Muscle of leg (tissue), 11 donors: Measurements from ENCODE around the gene PPOX. TPM values are rescaled to one million over a fixed set of nuclear protein-coding genes. Genes with fewer than 3 reads are reported as not detected.

Source experiments
- DNase-seq: peaks from one replicate; pipeline ENCODE4 v3.0.0; 2013
- H3K27ac ChIP-seq: one replicate; pipeline ENCODE4 v1.5.1; 2013; ENCODE audit warnings: mild to moderate bottlenecking, low read length, control low read depth
- H3K27me3 ChIP-seq: one replicate; pipeline ENCODE4 v1.6.1; 2013; ENCODE audit warnings: low read length; ENCODE audit not compliant: control insufficient read depth, insufficient read depth
- H3K36me3 ChIP-seq: one replicate; pipeline ENCODE4 v1.6.1; 2013; ENCODE audit warnings: low read length; ENCODE audit not compliant: control insufficient read depth, insufficient read depth
- H3K4me1 ChIP-seq: one replicate; pipeline ENCODE4 v1.6.1; 2013; ENCODE audit warnings: low read length; ENCODE audit not compliant: control insufficient read depth, insufficient read depth
- H3K4me3 ChIP-seq: one replicate; pipeline ENCODE4 v1.5.1; 2013; ENCODE audit warnings: low read length, control low read depth
- H3K9me3 ChIP-seq: replicated peaks from 2 replicates; pipeline ENCODE4 v1.6.1; 2013; ENCODE audit warnings: low read depth, low read length; ENCODE audit not compliant: control insufficient read depth
- WGBS: methylation state at CpG from one replicate; pipeline ENCODE4 v1.1.5; 2013; ENCODE audit warnings: missing lambda C conversion rate; ENCODE audit not compliant: insufficient coverage; 5-methylcytosine and 5-hydroxymethylcytosine counted together
- polyA plus RNA-seq, 8 donors: library from polyadenylated mRNA; unstranded; fragments of 120-200 nt; gene quantifications; one replicate each; pipeline versions ENCODE4 v1.2.1 to v1.2.3, GENCODE V29; 2013; ENCODE audit warnings: inconsistent platforms in 1 of 8, low replicate concordance in 1 of 8; ENCODE audit not compliant: insufficient read length in 8 of 8, insufficient read depth in 1 of 8
- total RNA-seq: library from RNA; stranded (reverse); fragments of 120-200 nt; gene quantifications from one replicate; pipeline ENCODE4 v1.2.4, GENCODE V29; 2013

The PPOX gene
- total and polyA plus RNA-seq, 9 donors, result 16.1 to 28.6 (median 22.3) TPM

GRCh38 chr1:161220002-161220401, 53.8 kb downstream of the PPOX start:
- WGBS, result 73% methylated on average over 3 of the region's 5 CpGs
- H3K4me1 ChIP-seq, result peaks cover 4% of the 10 kb centered on the region

More at GRCh38 chr1:161220002-161220401, 53.8 kb downstream of the PPOX start:
- H3K9me3 ChIP-seq, result no peaks in the 10 kb centered on the region
- H3K27me3 ChIP-seq, result no peaks in the 10 kb centered on the region
- no peak for DNase-seq
- H3K4me3 ChIP-seq, result no peak overlapping the region
- H3K36me3 ChIP-seq, result peaks cover under 1% of the 10 kb centered on the region
- H3K27ac ChIP-seq, result no peak overlapping the region

Other genes starting within 250 kb of the PPOX start
- gene ITLN2, start 211.6 kb upstream of the PPOX start, total RNA-seq, result not detected
- gene ITLN2, start 211.6 kb upstream of the PPOX start, polyA plus RNA-seq, result under 1 TPM in 1 of 8 donors, not detected in 7; 0.56 TPM
- 11.7 TPM for gene F11R, start 145.3 kb upstream of the PPOX start, total RNA-seq
- 10 to 100 TPM in 7 of 8 donors, 1 to 10 TPM in 1; 8.9 to 28.0 (median 12.7) TPM for gene F11R, start 145.3 kb upstream of the PPOX start, polyA plus RNA-seq
- gene TSTD1, start 127.5 kb upstream of the PPOX start, total RNA-seq, result 28.8 TPM
- 10 to 100 TPM; 22.4 to 36.7 (median 25.4) TPM for gene TSTD1, start 127.5 kb upstream of the PPOX start, polyA plus RNA-seq
- 46.9 TPM for gene USF1, start 120.4 kb upstream of the PPOX start, total RNA-seq
- 10 to 100 TPM; 34.9 to 42.5 (median 37.9) TPM for gene USF1, start 120.4 kb upstream of the PPOX start, polyA plus RNA-seq
- 1.3 TPM for gene ARHGAP30, start 96.5 kb upstream of the PPOX start, total RNA-seq
- 1 to 10 TPM; 2.7 to 3.4 (median 2.9) TPM for gene ARHGAP30, start 96.5 kb upstream of the PPOX start, polyA plus RNA-seq
- 0.04 TPM for gene NECTIN4, start 76.9 kb upstream of the PPOX start, total RNA-seq
- 1 to 10 TPM in 1 of 8 donors, under 1 TPM in 6, not detected in 1; 0.05 to 6.1 (median 0.10) TPM for gene NECTIN4, start 76.9 kb upstream of the PPOX start, polyA plus RNA-seq
- gene KLHDC9, start 68.1 kb upstream of the PPOX start, total RNA-seq, result 1.0 TPM
- gene KLHDC9, start 68.1 kb upstream of the PPOX start, polyA plus RNA-seq, result 1 to 10 TPM in 2 of 8 donors, under 1 TPM in 6; 0.23 to 1.5 (median 0.64) TPM
- gene PFDN2, start 48.4 kb upstream of the PPOX start, total RNA-seq, result 29.5 TPM
- 10 to 100 TPM; 70.9 to 93.0 (median 74.8) TPM for gene PFDN2, start 48.4 kb upstream of the PPOX start, polyA plus RNA-seq
- 29.1 TPM for gene NIT1, start 48.3 kb upstream of the PPOX start, total RNA-seq
- gene NIT1, start 48.3 kb upstream of the PPOX start, polyA plus RNA-seq, result 10 to 100 TPM; 26.7 to 34.3 (median 30.2) TPM
- 16.8 TPM for gene DEDD, start 33.8 kb upstream of the PPOX start, total RNA-seq
- gene DEDD, start 33.8 kb upstream of the PPOX start, polyA plus RNA-seq, result 10 to 100 TPM; 36.1 to 48.1 (median 40.7) TPM
- 79.8 TPM for gene UFC1, start 12.4 kb upstream of the PPOX start, total RNA-seq
- 100 to 1,000 TPM in 7 of 8 donors, 10 to 100 TPM in 1; 90.7 to 132 (median 107) TPM for gene UFC1, start 12.4 kb upstream of the PPOX start, polyA plus RNA-seq
- 10.4 TPM for gene USP21, start 6.9 kb upstream of the PPOX start, total RNA-seq
- gene USP21, start 6.9 kb upstream of the PPOX start, polyA plus RNA-seq, result 10 to 100 TPM; 24.6 to 36.2 (median 26.3) TPM
- gene B4GALT3, start 11.1 kb downstream of the PPOX start, total RNA-seq, result 16.7 TPM
- gene B4GALT3, start 11.1 kb downstream of the PPOX start, polyA plus RNA-seq, result 10 to 100 TPM; 22.3 to 29.8 (median 23.5) TPM
- 7.8 TPM for gene ADAMTS4, start 32.6 kb downstream of the PPOX start, total RNA-seq
- gene ADAMTS4, start 32.6 kb downstream of the PPOX start, polyA plus RNA-seq, result 10 to 100 TPM in 4 of 8 donors, 1 to 10 TPM in 4; 8.6 to 14.1 (median 10.6) TPM
- 84.4 TPM for gene NDUFS2, start 35.9 kb downstream of the PPOX start, total RNA-seq
- gene NDUFS2, start 35.9 kb downstream of the PPOX start, polyA plus RNA-seq, result 100 to 1,000 TPM; 134 to 163 (median 146) TPM
- gene FCER1G, start 48.9 kb downstream of the PPOX start, total RNA-seq, result 6.9 TPM
- 10 to 100 TPM; 13.2 to 24.9 (median 20.4) TPM for gene FCER1G, start 48.9 kb downstream of the PPOX start, polyA plus RNA-seq
- gene APOA2, start 57.2 kb downstream of the PPOX start, total RNA-seq, result 1.7 TPM
- gene APOA2, start 57.2 kb downstream of the PPOX start, polyA plus RNA-seq, result 10 to 100 TPM in 2 of 8 donors, 1 to 10 TPM in 1, under 1 TPM in 2, not detected in 3; 0.17 to 31.3 (median 1.7) TPM
- gene TOMM40L, start 59.6 kb downstream of the PPOX start, total RNA-seq, result 9.3 TPM
- 10 to 100 TPM in 2 of 8 donors, 1 to 10 TPM in 6; 8.7 to 11.0 (median 9.6) TPM for gene TOMM40L, start 59.6 kb downstream of the PPOX start, polyA plus RNA-seq
- not detected for gene NR1I3, start 71.8 kb downstream of the PPOX start, total RNA-seq
- gene NR1I3, start 71.8 kb downstream of the PPOX start, polyA plus RNA-seq, result 1 to 10 TPM in 6 of 8 donors, under 1 TPM in 2; 0.50 to 1.5 (median 1.1) TPM
- gene PCP4L1, start 92.3 kb downstream of the PPOX start, total RNA-seq, result 0.04 TPM
- 1 to 10 TPM in 1 of 8 donors, under 1 TPM in 6, not detected in 1; 0.13 to 1.2 (median 0.37) TPM for gene PCP4L1, start 92.3 kb downstream of the PPOX start, polyA plus RNA-seq
- gene MPZ, start 143.5 kb downstream of the PPOX start, total RNA-seq, result 21.9 TPM
- 10 to 100 TPM in 5 of 8 donors, 1 to 10 TPM in 3; 6.5 to 38.1 (median 14.3) TPM for gene MPZ, start 143.5 kb downstream of the PPOX start, polyA plus RNA-seq
- 20.2 TPM for gene SDHC, start 148.0 kb downstream of the PPOX start, total RNA-seq
- 100 to 1,000 TPM; 112 to 145 (median 136) TPM for gene SDHC, start 148.0 kb downstream of the PPOX start, polyA plus RNA-seq
- not detected for gene CFAP126, start 201.4 kb downstream of the PPOX start, total RNA-seq
- 1 to 10 TPM in 5 of 8 donors, under 1 TPM in 2, not detected in 1; 0.41 to 2.9 (median 1.5) TPM for gene CFAP126, start 201.4 kb downstream of the PPOX start, polyA plus RNA-seq